Heart right ventricle (tissue), 16 donors: ENCODE measurements around the gene HSBP1L1. TPM values are rescaled to one million over a fixed set of nuclear protein-coding genes. Genes with fewer than 3 reads are reported as not detected.

Experiments used
- ATAC-seq, 8 donors: fragments of 200-7000 bp; cut with Tn5 transposase; one replicate each; pipeline ENCODE4 v1.9.1; 2020; ENCODE audit warnings: mild to moderate bottlenecking in 8 of 8, moderate library complexity in 8 of 8, moderate number of reproducible peaks in 1 of 8
- DNase-seq, 2 donors: peaks; one replicate each; pipeline ENCODE4 v3.0.0-alpha.2; 2020
- H3K27ac ChIP-seq, 10 donors: fragments of 200-600 bp; sonication (generic) in 2 of 10; one replicate each; pipeline versions ENCODE4 v1.5.0 to v1.8.0; 2020 to 2022; ENCODE audit warnings: mild to moderate bottlenecking in 3 of 10
- H3K27me3 ChIP-seq, 7 donors: fragments of 200-600 bp; one replicate each; pipeline ENCODE4 v1.8.0; 2021 to 2022; ENCODE audit warnings: mild to moderate bottlenecking in 2 of 7
- H3K36me3 ChIP-seq, 9 donors: fragments of 200-600 bp; sonication (generic) in 1 of 9; one replicate each; pipeline versions ENCODE4 v1.5.0 to v1.8.0; 2020 to 2022; ENCODE audit warnings: mild to moderate bottlenecking in 2 of 9
- H3K4me1 ChIP-seq, 9 donors: fragments of 200-600 bp; sonication (generic) in 1 of 9; one replicate each; pipeline versions ENCODE4 v1.5.0 to v1.8.0; 2020 to 2022; ENCODE audit warnings: mild to moderate bottlenecking in 4 of 9
- H3K4me3 ChIP-seq, 10 donors: fragments of 200-600 bp; sonication (generic) in 2 of 10; one replicate each; pipeline versions ENCODE4 v1.5.0 to v1.8.0; 2020 to 2022; ENCODE audit warnings: mild to moderate bottlenecking in 7 of 10, moderate library complexity in 2 of 10
- H3K9me3 ChIP-seq, 11 donors: fragments of 200-600 bp in 10 of 11; sonication (generic) in 2 of 11; one replicate each; pipeline versions ENCODE4 v1.5.0 to v1.8.0; 2013 to 2022; ENCODE audit warnings: mild to moderate bottlenecking in 2 of 11, control low read depth in 1 of 11, moderate library complexity in 1 of 11
- WGBS, 2 donors: extraction: QIAGEN DNeasy Blood & Tissue Kit; methylation state at CpG; one replicate each; pipeline ENCODE4 v1.1.7; 2013; ENCODE audit warnings: inconsistent platforms in 1 of 2; 5-methylcytosine and 5-hydroxymethylcytosine counted together
- intact Hi-C, 10 donors: fragments of 100-400 bp; cut with DNase I; formaldehyde crosslinking; loops; one replicate each; pipeline versions ENCODE4 v1.11.1 to v1.14.2; 2022
- polyA plus RNA-seq, 2 donors: library from polyadenylated mRNA; stranded (reverse); fragments of 200-250 nt; gene quantifications; one replicate each; pipeline ENCODE4 v1.2.3, GENCODE V29; 2013
- total RNA-seq, 10 donors: library from RNA; stranded (reverse); fragmentation: NEBNext Ultra II Directional in 3 of 10; extraction: Animal tissue kit (Norgen Biotek cat#: 25700) in 3 of 10; gene quantifications; one replicate each; pipeline versions ENCODE4 v1.2.1 to v1.2.4, GENCODE V29; 2021 to 2023
- TF ChIP-seq, protein P1 (sequence below), 9 donors: fragments of 200-600 bp; sonication (generic) in 2 of 9; IDR thresholded peaks; one replicate each; pipeline versions ENCODE4 v1.5.0 to v1.8.0; 2021 to 2022; ENCODE audit warnings: antibody characterized with exemption in 9 of 9, mild to moderate bottlenecking in 5 of 9, moderate library complexity in 1 of 9
- donor health status: Arrhythmogenic right ventricular cardiomyopathy.
- donor health status: ischemic (EF 13 %, LVEDD 7.1; RV severe dilation, severe dysfunction).
- donor health status: healthy with polysubstance abuse.
- donor health status: DM: no; HTN: yes; CAD: no.
- donor health status: DM: no; HTN: no; CAD: no.
- donor health status: ischemic (EF 25% LVEDD 6.9; RV normal size, moderate dysfunction).
- donor health status: ischemic (EF 25% LVEDD 5.7; RV mildly dilated, moderate dysfunction).
- donor health status: healthy.
- donor health status: DM: yes; HTN: yes; CAD: no.
- donor health status: Ischemic cardiomyopathy.
- donor health status: ischemic (EF 35%, LVEDD 5.7; RV mildly dilated, moderate dysfunction).
- donor health status: nonischemic (EF 11% LVEDD 7.7; RV severe dilation, severe dysfunction).
- donor health status: DM: yes; HTN: yes; CAD: no.
- donor health status: PGD.
- donor health status: ischemic (EF 29% LVEDD 5.4; RV normal size, mild dysfunction).
- donor health status: nonischemic (EF 23%, LVEDD 6.1; RV moderate dilation, normal function).

HSBP1L1 gene
- total and polyA plus RNA-seq, 12 donors, result 3.8 to 56.5 (median 6.4) TPM

GRCh38 chr18:79935499-79935898 lies 28.9 kb upstream of the HSBP1L1 start:
- Histone ChIP-seq H3K9me3 (peaks cover 0 to 52% (median 24%) of the 10 kb centered on the region in 11 donors), H3K4me1 (peaks cover 6 to 32% (median 18%) of the 10 kb centered on the region in 9 donors), H3K27me3 (no peaks in the 10 kb centered on the region), H3K27ac (peak overlapping the region in 1 of 10 donors; percentile 77), H3K36me3 (peaks cover 0 to 88% (median 1%) of the 10 kb centered on the region in 9 donors), H3K4me3 (no peak overlapping the region)
- intact Hi-C loops, result loop anchor here in 1 of 10 donors (10.0 kb wide), 1 partner anchor 99 kb away; the partner anchor contains the start of gene RBFA
- 96 to 100% methylated on average over 3 of the region's 3 CpGs for WGBS, 2 donors
- ATAC-seq (no peak), DNase-seq (no peak)
- TF ChIP-seq, protein P1, sequence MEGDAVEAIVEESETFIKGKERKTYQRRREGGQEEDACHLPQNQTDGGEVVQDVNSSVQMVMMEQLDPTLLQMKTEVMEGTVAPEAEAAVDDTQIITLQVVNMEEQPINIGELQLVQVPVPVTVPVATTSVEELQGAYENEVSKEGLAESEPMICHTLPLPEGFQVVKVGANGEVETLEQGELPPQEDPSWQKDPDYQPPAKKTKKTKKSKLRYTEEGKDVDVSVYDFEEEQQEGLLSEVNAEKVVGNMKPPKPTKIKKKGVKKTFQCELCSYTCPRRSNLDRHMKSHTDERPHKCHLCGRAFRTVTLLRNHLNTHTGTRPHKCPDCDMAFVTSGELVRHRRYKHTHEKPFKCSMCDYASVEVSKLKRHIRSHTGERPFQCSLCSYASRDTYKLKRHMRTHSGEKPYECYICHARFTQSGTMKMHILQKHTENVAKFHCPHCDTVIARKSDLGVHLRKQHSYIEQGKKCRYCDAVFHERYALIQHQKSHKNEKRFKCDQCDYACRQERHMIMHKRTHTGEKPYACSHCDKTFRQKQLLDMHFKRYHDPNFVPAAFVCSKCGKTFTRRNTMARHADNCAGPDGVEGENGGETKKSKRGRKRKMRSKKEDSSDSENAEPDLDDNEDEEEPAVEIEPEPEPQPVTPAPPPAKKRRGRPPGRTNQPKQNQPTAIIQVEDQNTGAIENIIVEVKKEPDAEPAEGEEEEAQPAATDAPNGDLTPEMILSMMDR (IDR thresholded peaks at IDR 0.05), result no peak

DNA sequence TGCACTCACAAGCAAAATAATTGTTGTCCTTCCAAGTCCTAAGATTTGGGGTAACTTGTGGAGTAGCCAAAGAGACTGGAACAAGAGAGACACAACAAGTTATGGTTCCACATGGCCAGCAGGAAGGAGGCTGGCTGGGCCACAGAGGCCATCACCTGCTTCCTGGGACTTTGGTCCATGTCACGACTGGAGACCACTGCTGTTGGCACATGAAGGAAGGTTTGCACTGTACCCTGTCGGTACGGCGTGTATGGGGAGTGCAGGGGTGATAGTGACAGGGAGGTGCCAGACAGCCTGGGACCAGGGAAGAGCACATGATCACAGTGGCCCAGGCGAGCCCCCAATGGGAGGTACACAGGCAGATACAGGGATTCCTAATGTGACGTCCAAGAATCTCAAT lies 28.5 kb upstream of the HSBP1L1 start:
- intact Hi-C loops, result loop anchor here in 1 of 10 donors (10.0 kb wide), 1 partner anchor 99 kb away; the partner anchor contains the start of gene RBFA
- 97 to 98% methylated on average over 6 of the region's 6 CpGs for WGBS, 2 donors
- ATAC-seq (no peak), DNase-seq (no peak)
- Histone ChIP-seq H3K36me3 (peaks cover 0 to 88% (median 3%) of the 10 kb centered on the region in 9 donors), H3K4me3 (no peak overlapping the region), H3K4me1 (peaks cover 6 to 34% (median 18%) of the 10 kb centered on the region in 9 donors), H3K27me3 (no peaks in the 10 kb centered on the region), H3K27ac (peak overlapping the region in 1 of 10 donors; percentile 77), H3K9me3 (peaks cover 0 to 48% (median 20%) of the 10 kb centered on the region in 11 donors)
- TF ChIP-seq, protein P1 (IDR thresholded peaks at IDR 0.05), result no peak

DNA sequence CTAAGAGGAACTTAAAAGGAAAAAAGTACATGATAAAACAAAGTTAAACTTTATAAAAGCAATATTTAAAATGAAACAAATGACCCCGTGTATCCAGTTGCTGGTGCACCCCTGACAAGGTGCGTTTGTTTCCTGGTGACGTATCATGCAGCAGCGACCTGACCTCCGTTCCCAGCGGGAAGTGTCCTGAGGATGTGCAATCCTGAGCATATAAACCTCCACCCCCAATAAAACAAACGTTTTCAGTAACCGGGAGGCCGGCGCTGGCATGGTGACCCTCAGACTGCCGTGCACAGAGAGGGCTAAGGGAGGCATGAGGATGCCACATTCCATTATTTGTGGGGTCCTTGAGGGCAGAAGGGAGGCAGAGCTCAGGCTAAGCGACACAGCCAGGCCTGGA lies 27.8 kb upstream of the HSBP1L1 start:
- 96% methylated on average over 12 of the region's 12 CpGs for WGBS, 2 donors
- Histone ChIP-seq H3K27me3 (no peaks in the 10 kb centered on the region), H3K27ac (no peak overlapping the region), H3K36me3 (peaks cover 0 to 88% (median 7%) of the 10 kb centered on the region in 9 donors), H3K4me1 (peaks cover 6 to 42% (median 18%) of the 10 kb centered on the region in 9 donors), H3K4me3 (no peak overlapping the region), H3K9me3 (peaks cover 0 to 40% (median 17%) of the 10 kb centered on the region in 11 donors)
- TF ChIP-seq, protein P1 (IDR thresholded peaks at IDR 0.05), result no peak
- intact Hi-C loops, result loop anchor here in 1 of 10 donors (10.0 kb wide), 1 partner anchor 98 kb away; the partner anchor contains the start of gene RBFA
- no peak for ATAC-seq
- no peak for DNase-seq

DNA sequence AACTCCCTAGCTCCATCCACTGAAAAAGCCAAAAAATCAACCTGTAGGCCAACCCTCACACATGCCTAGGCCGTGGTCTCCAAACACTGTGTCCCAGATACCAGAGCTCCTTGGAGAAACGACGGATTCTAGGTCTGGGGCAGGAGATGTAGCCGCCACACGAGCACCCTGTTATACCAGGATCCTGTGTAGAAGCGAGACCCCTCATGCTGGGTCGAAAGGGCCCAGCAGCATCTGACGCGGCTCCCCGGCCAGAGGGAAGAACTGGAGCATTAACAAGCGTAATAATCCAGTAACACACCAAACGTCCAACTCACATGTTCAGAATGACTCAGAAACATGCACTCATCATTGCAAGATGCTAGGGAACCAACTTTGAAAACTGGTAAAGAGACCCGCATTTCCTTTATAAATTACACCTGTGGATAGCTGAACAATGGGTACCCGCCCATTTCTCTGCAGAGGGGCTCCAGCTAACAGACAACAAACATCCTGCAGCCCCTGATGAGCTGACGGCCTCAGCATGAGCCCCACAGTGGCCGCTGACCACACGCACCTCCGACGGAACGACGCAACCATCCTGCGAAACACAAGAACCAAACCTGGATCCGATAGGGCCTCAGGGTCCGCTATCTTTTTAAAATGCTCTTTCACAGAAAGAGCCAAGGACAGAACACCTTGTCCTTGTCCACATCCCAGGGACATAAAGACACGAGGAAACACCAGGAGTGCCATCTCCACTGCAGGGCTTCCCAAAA lies 27.2 kb upstream of the HSBP1L1 start:
- DNase-seq, result no peak
- intact Hi-C loops, result loop anchor here in 1 of 10 donors (10.0 kb wide), 1 partner anchor 98 kb away; the partner anchor contains the start of gene RBFA
- 97 to 98% methylated on average over 25 of the region's 25 CpGs for WGBS, 2 donors

More for the DNA sequence above, 27.2 kb upstream of the HSBP1L1 start:
- H3K36me3 ChIP-seq, result peaks cover 0 to 92% (median 7%) of the 10 kb centered on the region in 9 donors
- ATAC-seq, result no peak
- H3K9me3 ChIP-seq, result peaks cover 0 to 34% (median 11%) of the 10 kb centered on the region in 11 donors
- no peak overlapping the region for H3K27ac ChIP-seq
- no peak overlapping the region for H3K4me3 ChIP-seq
- no peaks in the 10 kb centered on the region for H3K27me3 ChIP-seq
- H3K4me1 ChIP-seq, result peaks cover 6 to 48% (median 18%) of the 10 kb centered on the region in 9 donors
- TF ChIP-seq, protein P1 (IDR thresholded peaks at IDR 0.05), result no peak
